ENCODE results near the gene GMDS.

DNA sequence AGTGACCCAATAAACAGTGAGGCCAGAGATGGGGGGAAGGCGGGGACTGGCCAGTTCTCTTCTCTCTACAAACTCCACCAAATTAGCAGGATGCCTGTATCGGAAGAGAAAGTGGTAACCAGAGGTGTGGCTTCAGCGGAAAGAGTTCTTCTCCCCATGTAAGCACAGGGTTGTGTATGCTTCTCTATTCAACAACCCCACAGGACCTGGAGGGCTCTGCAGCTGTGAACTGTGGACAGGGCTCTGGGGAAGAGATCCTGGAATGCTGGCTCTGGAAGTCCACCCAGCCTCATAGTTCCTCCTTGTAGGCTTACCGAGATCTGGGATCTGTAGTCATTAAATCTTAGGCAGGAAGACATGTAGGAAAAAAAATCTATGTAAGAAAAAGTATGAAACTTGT, 449.5 kb downstream of the GMDS start:
- TF ChIP-seq, protein P1, sequence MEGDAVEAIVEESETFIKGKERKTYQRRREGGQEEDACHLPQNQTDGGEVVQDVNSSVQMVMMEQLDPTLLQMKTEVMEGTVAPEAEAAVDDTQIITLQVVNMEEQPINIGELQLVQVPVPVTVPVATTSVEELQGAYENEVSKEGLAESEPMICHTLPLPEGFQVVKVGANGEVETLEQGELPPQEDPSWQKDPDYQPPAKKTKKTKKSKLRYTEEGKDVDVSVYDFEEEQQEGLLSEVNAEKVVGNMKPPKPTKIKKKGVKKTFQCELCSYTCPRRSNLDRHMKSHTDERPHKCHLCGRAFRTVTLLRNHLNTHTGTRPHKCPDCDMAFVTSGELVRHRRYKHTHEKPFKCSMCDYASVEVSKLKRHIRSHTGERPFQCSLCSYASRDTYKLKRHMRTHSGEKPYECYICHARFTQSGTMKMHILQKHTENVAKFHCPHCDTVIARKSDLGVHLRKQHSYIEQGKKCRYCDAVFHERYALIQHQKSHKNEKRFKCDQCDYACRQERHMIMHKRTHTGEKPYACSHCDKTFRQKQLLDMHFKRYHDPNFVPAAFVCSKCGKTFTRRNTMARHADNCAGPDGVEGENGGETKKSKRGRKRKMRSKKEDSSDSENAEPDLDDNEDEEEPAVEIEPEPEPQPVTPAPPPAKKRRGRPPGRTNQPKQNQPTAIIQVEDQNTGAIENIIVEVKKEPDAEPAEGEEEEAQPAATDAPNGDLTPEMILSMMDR (IDR thresholded peaks at IDR 0.05): no peak
- TF ChIP-seq EZH2 (IDR thresholded peaks at IDR 0.05; ENCODE audit: borderline replicate concordance, insufficient read depth, low read depth, low read length, poor library complexity, severe bottlenecking): no peak
